GM04504 (cell line): ENCODE measurements around the gene SDHC.
A peak's percentile ranks its signal among the peaks of the same experiment; 100 is the strongest.
"Not testable (repeated sequence)": the region's sequence is repeated elsewhere in the genome, so short reads cannot be mapped to it uniquely, and the experiment has no call there.

Source experiments
- DNase-seq: peaks from one replicate; pipeline ENCODE4 v3.0.0-alpha.2; 2012; ENCODE audit warnings: low read depth

Gene SDHC

DNA sequence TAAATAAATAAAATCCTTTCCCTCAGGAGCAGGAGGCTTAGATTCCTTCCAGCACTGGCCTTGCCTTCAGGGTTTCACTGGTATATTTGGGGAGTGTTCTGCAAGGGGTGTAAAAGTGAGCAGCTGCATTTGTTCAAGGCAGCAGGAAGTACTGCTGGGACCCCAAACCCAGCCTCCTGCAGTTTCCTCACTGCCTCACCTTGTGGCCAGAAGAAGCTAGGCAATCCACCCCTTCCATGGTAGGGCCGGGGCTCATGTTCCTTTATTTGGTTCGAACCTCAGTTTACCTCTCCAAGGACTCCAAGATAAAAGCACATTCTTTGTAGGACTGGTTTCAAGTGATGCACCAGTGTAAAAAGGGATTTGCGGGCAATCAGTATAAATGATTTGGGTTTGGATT lies 74.5 kb downstream of the SDHC start:
- no peak for DNase-seq

DNA sequence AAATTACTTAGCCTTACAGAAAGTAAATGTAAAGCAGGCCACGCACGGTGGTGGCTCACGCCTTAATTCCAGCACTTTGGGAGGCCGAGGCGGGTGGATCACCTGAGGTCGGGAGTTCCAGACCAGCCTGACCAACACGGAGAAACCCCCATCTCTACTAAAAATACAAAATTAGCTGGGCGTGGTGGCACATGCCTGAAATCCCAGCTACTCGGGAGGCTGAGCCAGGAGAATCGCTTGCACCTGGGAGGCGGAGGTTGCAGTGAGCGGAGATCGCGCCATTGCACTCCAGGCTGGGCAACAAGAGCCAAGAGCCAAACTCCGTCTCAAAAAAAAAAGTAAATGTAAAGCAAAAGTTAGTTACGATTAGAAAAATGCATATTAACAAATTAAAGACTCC lies 75.0 kb downstream of the SDHC start:
- not testable (repeated sequence) for DNase-seq

DNA sequence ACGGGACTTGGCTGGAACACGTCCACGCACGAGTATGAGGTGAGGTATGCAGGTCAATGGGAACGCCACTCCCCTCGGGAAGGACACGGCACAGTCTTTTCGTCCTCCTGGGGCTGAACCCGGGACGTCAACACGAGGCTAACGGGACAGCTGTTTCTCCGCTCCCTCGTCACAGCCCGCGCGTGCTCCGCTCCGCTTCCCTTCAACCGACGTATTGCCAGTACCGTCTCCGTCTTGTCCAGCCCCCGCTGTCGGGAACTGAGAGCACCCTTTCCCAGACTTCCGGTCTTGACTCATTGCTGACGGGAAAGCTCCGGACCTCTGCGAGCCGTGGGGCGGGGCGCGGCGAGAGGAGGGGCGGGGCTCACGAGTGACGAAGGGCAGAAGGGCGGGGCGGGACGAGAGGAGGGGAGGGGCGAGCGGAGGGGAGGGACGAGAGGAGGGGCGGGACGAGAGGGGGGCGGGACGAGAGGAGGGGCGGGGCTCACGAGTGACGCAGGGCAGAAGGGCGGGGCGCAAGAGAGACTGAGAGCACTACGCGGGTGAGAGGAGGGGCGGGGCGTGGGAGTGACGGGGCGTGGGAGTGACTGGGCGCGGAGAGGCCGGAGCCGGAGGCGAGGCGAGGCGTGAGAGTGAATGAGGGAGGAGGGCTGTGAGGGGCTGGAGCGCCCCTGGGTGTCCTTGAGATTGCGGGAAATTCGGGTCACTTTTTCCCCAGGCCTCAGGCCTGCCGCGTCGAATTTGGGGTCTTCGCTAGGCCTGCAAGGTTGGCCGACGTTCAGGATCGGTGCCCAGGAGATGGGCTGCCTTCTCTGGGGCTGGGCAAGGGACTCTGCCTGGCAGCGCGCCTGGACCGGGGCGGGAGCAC lies 75.7 kb downstream of the SDHC start:
- peak; percentile 95 for DNase-seq

DNA sequence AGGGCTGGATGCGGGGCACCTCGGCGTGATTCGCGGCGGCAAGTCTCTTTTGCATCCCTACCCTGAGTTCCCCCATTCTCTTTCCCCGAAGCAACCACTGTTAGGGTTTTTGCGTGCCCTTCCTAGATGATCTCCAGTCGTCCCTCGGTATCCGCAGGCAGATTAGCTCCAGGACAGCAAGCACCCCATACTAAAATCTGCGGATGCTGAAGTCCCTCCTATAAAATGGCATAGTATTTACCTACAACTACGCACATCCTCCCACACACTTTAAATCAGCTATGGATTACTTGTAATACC lies 76.3 kb downstream of the SDHC start:
- no peak for DNase-seq

DNA sequence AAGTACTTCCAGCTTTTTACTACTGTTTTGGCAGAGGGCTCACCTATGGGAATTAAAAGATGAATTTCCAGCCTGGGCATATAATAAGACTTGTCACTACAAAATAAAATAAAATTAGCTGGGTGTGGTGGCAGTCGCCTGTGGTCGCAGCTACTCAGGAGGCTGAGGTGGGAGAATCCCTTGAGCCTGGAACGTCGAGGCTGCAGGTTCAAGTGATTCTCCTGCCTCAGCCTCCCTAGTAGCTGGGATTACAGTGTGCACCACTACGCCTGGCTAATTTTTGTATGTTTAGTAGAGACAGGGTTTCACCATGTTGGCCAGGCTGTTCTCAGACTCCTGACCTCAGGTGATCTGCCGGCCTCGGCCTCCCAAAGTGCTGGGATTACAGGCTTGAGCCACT lies 77.0 kb downstream of the SDHC start:
- not testable (repeated sequence) for DNase-seq

DNA sequence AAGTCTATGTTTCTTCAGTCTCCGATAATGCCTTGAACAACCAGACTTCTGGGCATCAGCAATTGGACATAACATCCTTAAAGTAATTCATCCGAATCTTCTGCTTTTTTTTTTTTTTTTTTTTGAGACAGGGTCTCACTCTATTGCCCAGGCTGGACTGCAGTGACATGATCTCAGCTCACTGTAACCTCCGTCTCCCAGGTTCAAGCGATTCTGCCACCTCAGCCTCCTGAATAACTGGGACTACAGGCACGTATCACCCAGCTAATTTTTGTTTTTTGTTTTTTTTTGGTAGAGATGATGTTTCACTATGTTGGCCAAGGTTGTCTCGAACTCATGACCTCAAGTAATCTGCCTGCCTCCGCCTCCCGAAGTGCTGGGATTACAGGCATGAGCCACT lies 77.4 kb downstream of the SDHC start:
- no peak for DNase-seq

DNA sequence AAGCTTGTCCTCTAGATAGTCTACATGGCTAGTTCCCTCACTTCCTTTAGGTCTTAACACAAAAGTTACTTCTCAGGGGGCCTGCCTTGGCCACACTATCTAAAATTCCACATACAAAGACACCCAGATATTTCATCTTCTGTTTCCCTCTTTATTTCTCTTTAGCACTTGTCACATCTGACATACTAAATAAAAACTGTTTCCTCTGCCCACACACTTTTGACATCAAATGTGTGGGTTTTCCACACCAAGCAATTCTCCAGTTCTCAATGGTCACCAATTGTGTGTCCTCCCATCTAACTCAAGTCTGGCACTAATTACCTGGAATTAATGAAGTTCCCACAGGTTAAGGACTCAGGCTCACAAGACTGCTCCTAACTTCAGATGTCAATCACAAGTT lies 79.0 kb downstream of the SDHC start:
- DNase-seq, result no peak

DNA sequence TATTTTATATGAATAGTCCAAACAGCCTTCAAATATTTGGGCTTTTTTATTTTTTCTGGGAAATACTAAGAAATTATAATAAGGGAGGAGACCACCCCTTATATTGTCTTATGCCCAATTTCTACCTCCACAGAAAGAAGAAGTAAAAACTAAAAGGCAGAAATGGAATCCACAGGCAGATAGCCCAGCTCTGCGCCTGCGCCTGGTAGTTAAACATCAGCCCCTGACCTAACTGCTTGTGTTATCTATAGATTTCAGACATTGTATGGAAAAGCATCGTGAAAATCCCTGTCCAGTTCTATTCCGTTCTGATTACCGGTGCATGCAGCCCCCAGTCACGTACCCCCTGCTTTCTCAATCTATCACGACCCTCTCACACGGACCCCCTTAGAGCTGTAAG lies 82.9 kb downstream of the SDHC start:
- DNase-seq, result not testable (repeated sequence)

DNA sequence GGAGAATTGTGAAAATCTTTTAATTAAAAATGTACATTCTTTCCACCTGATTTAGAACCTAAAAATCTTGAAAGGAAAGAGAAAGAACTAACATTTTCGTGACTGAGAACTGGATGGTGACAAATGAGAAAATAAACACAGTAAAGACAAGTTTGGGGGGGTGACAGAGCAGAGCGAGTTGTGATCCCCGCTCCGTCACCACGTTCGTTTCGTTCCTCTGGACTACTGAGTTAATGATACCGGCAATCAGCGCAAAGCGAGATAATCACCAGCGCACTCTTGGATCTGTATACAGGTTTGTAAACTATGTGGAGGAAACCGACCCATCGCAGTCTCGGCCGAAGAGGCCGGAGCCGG lies 84.7 kb downstream of the SDHC start:
- DNase-seq, result no peak

DNA sequence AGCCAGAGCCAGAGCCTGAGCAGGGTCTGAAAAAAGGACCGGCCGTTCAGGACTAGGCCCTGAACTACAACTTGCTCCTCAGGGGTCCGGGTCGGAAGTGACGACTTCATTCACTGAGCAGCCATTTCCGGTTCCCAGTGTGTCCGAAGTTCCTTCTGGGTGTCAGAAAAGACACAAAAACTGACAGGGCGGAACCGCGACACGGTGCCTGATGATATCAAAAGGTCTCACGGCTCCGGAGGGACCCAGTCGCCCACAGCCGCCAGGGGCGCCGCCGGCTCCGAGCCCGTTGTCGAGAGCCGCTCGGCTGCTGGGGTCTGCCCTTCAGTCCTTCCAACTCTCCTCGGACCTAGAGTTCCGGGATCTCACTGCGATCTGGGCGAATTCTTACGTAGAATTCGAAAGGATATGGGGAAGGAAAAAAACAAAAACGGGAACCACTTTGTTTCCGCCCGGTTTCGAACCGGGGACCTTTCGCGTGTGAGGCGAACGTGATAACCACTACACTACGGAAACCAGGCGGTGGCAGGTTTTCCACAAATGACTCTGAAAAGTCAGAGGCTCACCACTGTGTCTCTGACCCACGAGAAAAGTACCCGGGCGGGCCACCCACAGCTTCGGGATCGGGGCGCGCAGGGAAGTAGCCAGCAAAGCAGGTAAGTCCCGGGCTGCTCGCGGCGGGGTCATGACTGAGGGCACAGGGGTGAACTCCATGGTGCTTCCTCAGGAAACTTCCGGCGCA lies 85.2 kb downstream of the SDHC start:
- DNase-seq, result peak; percentile 77

DNA sequence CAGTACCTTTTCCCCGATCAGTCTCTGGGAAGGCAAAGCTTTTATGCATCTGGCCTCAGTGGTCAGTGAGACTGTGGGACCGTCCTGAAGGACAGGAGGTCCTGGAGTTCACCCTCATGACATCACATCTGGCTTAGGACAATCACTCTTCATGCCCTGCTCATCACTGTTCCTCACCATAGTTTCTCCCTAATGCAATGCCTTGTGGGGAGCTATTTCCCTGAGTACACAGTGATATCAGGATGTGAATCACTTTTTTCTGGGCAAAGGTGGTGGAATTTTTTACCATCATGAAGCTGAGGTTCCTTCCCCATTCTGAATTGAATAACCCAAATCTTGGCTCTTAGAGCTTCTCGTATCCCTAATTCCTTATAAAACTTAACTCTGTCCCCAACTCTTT lies 88.3 kb downstream of the SDHC start:
- no peak for DNase-seq

DNA sequence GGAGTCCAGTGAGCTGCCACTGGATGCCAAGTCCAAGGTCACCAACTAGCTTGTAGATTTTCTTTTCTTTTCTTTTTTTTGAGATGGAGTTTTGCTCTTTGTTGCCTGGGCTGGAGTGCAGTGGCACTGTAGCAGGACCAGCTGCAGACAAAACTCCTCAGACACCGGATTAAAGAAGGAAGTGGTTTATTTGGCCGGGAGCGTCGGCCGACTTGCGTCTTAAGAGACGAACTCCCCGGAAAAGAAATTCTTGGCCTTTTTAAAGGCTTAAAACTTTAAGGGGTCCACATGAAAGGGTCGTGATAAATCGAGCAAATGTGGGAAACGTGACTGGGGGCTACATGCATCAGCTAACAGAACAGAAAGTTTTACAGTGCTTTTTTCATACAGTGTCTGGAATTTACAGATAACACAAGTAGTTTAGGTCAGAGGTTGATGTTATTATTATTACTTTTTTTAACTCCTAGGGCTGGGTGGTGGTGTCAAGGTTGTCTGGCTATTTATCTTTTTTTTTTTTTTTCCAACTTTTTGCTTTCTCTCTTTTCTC lies 89.9 kb downstream of the SDHC start:
- no peak for DNase-seq

DNA sequence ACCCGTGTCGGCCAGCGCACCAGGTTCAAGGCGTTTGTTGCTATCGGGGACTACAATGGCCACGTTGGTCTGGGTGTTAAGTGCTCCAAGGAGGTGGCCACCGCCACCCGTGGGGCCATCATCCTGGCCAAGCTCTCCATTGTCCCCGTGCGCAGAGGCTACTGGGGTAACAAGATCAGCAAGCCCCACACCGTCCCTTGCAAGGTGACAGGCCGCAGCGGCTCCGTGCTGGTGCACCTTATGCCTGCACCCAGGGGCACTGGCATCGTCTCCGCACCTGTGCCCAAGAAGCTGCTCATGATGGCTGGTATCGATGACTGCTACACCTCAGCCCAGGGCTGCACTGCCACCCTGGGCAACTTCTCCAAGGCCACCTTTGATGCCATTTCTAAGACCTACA lies 92.4 kb downstream of the SDHC start:
- DNase-seq, result not testable (repeated sequence)

DNA sequence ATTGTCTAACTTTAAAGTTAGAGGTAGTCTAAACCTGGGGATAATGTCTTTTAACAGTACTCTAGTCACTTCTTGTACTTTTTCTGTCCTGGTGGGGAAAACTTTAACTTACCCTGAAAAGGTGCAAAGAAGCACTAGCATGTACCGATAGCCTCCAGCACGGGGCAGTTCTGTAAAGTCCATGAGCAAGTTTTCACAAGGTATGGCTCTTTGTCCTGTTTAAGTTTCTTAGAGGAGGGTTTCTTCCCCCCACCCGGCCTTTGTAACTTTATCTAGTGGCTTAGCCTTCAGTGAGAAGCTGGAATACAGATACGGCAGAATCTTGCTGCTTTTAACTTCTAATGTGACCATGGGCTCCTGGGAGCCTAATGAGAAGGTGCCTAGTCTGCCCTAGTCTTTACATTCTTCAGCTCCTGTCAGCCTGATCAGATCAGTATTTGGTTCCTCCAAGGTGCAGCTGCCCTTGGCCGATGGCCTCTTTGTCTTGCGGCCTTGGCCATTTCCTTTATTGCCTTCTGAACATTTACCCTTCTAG lies 93.3 kb downstream of the SDHC start:
- DNase-seq, result no peak

DNA sequence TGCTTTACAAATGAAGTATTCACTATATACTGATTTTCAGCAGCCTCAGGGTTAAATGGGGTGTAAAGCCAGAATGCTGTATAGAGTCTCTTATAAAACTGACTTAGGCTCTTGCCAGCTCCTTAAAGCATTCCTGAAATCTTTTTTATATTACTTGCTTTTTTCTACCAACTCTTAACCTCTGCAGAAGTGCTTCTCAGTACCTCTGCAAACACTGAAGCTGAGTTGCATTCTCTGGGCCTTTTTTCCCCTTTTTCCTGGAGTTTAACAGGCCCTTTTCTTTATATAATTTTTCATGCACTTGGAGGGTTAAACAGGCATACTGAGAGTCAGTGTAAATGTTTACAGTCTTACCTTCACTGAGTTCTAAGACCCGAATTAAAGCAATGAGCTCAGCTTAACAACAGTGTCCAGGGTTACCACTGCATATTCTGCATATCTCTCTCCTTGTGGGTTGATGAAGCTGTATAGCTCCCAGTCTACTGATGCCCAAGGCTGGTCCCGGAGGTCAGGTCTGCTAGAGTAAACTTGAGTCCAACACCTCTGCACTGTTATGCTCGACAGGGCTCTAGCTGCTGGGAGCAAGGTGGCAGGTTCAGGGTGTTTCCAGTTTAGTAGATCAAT lies 94.4 kb downstream of the SDHC start:
- no peak for DNase-seq

DNA sequence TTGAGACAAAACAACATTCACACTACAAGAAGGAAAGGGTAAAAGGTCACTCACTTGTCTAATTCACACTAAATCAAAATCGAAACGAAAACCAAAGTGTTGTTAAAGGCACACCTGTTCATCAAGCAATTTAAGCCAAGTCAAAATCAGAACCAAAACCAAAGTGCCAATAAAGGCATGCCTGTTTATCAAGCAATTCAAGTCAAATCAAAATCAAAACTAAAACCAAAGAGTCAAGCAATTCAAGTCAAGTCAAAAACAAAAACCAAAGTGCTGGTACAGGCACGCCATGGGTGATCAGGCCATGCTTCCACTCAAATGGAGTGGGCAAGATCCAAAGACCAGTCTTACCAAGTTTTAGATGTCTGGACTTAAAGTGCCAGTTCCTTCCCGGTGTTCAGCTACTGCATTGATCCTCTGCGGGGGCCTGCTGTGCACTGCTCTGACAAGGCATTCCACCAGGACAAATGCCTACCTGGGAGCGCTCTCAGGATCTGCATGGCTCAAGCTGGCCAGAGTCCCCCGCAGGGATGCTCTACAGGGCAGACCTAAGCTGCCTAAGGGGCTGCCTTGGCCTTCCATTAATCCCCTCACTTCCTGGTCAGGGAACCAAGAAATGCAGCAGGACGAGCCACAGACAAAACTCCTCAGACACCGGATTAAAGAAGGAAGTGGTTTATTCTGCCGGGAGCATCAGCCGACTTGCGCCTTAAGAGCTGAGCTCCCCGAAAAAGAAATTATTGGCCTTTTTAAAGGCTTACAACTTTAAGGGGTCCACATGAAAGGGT lies 95.9 kb downstream of the SDHC start:
- not testable (repeated sequence) for DNase-seq

DNA sequence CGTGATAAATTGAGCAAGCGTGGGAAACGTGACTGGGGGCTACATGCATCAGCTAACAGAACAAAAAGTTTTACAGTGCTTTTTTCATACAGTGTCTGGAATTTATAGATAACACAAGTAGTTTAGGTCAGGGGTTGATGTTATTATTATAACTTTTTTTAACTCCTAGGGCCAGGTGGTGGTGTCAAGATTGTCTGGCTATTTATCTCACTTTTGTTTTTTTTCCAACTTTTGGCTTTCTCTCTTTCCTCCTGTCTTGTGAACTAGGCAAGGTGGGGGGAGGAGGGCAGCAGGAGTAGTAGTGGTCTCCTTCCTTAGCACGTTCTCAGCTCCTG lies 96.4 kb downstream of the SDHC start:
- not testable (repeated sequence) for DNase-seq
